ENCODE measurements around the gene MDFIC.
"Not testable (repeated sequence)": the region's sequence is repeated elsewhere in the genome, so short reads cannot be mapped to it uniquely, and the experiment has no call there.

The MDFIC gene

DNA sequence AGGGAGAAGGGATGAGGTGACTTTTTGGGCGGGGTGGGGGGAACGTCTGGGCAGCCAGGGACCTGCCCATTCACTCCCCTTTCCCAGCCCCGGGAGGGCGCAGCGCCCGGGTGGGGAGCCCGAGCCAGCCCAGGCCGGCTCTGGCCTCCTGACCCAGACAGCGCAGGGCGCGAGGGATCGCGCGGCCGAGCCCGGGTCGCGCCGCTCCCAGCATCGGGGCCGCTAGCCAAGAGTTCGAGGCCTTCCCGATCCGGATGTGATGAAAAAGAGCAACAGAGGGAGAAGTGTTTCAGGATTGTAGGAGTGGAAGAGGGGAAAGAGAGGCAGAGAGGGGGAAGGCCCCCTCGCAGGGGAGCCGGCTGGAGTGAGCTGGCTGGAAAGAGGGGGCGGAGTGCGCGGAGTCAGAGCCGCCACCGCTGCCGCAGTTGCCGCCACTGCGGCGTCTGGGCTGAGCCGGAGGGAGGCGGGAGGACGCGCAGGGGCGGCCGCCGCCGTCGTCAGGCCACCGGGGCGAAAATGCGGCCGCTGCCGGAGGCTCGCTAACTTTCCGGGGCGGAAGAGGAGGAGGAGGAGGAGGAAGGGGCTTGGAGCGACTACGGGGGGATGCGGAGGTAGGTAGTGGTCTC is at the start of gene MDFIC:
MDFIC (plus strand) TSS at position 69 of the 626 bp plus-strand sequence. CDS start 940 bp downstream, outside the sequence.
- DNase-seq (peak; percentile 76), ATAC-seq (peak; percentile 73)

DNA sequence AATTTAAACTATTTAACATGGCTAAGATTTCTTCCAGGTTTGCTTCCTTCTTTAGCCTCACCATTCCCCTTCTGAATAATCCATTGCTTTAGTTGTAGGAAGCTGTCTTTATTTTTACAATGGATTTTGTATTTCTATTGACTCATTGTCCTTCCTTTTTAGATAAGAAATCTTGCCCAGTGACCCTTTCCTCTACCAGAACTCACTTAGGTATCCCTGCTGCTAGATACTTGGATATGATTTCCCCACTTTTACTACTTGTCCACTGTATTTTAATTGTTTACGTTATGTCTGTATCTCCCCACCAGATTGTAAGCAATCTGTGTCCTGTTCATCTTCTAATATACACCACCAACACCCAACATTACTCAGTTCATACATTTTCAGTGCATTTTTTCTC is 47.7 kb upstream of the MDFIC start:
- no peak for DNase-seq
- ATAC-seq, result no peak

- no peak for DNase-seq
- ATAC-seq, result no peak
Observed at GRCh38 chr7:114875186-114875585, 46.7 kb upstream of the MDFIC start.

DNA sequence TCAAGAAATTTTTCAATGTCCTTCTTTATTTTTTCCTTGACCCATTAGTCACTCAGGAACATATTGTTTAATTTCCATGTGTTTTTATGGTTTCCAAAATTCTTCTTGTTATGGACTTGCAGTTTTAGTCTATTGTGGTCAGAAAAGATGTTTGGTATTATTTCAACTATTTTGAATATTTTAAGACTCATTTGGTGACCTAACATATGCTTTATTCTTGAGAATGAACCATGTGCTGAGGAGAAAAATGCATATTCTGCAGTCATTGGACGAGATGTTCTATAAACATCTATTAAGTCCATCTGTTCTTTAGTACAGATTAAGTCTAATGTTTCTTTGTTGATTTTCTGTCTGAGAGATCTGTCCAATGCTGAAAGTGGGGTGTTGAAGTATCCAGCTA is 42.3 kb upstream of the MDFIC start:
- DNase-seq (no peak), ATAC-seq (no peak)

GRCh38 chr7:114885836-114886235 is 36.1 kb upstream of the MDFIC start:
- ATAC-seq (no peak), DNase-seq (no peak)

- DNase-seq, result no peak
Observed at GRCh38 chr7:114886241-114886640, 35.7 kb upstream of the MDFIC start.

DNA sequence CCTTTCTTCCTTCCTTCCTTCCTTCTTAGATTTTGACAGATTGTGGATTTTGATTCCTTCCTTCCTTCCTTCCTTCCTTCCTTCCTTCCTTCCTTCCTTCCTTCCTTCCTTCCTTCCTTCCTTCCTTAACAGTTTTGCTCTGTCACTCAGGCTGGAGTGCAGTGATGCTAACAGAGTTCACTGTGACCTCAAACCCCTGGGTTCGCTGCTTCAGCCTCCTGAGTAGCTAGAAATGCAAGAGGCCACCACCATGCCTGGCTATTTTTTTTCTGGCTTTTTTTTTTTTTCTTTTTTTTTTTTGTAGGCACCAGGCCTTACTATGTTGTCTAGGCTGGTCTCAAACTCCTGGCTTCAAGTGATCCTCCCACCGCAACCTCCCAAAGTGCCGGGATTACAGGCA is 32.8 kb upstream of the MDFIC start:
- ATAC-seq, DNase-seq: not testable (repeated sequence)

More at GRCh38 chr7:114886241-114886640, 35.7 kb upstream of the MDFIC start:
- ATAC-seq, result no peak

- peak; percentile 99 for ATAC-seq
- no peak for DNase-seq
Observed at GRCh38 chr7:114889646-114890285, 32.1 kb upstream of the MDFIC start.

GRCh38 chr7:114890561-114890960 is 31.3 kb upstream of the MDFIC start:
- DNase-seq (no peak), ATAC-seq (no peak)

DNA sequence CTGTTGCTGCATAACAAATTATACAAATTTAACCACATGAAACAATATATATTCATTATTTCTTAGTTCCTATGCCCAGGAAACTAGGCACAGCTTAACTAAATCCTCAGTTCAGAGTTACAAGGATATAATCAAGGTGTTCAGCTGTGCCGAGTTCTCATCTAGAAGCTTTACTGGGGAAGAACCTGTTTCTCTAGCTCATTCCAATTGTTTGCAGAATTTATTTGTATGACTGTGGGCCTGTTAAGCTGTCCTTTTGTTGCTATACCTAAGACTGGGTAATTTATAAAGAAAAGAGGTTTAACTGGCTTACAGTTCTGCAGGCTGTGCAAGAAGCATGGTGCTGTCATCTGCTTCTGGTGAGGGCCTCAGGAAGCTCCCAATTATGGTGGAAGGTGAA is 21.8 kb upstream of the MDFIC start:
- DNase-seq (no peak), ATAC-seq (no peak)

GRCh38 chr7:114901771-114902170 is 20.1 kb upstream of the MDFIC start:
- DNase-seq, result no peak
- ATAC-seq, result no peak

DNA sequence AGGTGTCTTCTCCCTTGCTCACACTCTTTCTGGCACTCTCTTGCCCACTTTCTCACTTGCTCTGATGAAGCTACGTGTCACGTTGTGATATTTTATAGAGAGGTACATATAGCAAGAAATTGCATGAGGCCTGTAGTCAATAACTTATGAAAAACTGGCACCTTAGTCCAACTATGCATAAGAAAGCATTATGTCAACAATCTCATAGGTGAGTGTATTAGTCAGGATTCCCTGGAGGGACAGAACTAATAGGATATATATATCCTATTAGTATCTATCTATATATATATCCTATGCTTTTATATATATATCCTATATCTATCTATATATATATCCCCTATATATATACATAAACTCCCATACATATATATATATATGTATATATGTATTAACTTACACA is 18.8 kb upstream of the MDFIC start:
- ATAC-seq (no peak), DNase-seq (no peak)

DNA sequence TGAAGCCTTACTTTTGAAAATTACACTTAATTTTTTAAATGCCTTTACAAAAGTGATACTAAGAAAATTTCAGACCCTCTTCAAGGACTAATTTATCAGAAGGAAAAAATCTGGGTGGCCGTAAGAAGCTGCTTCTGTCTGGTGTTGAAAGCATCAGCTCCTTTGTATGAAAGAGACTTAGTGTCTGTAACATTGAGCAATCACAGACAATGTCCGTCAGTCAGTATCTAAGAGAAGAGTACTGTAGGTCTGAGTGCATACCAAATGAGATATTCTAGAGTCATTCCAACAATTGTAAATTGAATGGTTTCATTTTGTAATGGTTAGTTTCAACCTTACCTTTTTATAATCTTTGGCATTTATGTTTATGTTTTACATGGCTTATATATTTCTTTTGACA is 11.1 kb upstream of the MDFIC start:
- no peak for ATAC-seq
- no peak for DNase-seq

- no peak for ATAC-seq
- DNase-seq, result no peak
Observed at GRCh38 chr7:114911411-114911810, 10.5 kb upstream of the MDFIC start.

- peak; percentile 33 for DNase-seq
Observed at GRCh38 chr7:114916261-114916892, 5.5 kb upstream of the MDFIC start.

DNA sequence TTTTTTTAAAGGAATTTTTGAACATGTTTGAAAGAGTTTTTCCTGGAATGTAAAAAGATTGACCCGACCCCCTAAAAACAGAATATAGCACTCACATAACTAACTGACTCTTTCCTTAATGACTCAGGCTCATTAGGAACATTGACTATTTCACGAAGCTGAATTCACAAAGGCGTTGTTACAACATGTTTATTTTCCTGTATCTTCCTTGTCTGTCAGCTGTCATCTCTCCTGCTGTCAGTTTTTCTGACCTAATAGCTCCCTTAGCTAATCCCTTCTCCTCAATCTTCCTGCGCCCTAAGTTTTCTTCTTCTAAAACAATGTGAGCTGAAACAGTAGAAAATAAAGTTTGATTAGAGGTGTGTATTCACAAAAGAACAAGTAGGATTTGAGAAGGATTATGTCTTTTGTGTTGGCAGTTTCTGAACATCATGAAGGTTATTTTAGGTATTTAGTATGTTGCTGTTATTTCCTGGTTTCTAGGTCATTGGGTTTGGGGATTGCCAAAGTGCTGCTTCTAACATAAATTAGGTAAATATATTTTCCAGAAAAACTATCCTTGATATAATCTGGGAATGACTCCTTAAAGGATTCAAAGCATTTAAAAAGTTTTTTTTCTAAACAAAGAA is 4.6 kb upstream of the MDFIC start:
- DNase-seq (no peak), ATAC-seq (no peak)

More at GRCh38 chr7:114916261-114916892, 5.5 kb upstream of the MDFIC start:
- ATAC-seq, result peak; percentile 82

DNA sequence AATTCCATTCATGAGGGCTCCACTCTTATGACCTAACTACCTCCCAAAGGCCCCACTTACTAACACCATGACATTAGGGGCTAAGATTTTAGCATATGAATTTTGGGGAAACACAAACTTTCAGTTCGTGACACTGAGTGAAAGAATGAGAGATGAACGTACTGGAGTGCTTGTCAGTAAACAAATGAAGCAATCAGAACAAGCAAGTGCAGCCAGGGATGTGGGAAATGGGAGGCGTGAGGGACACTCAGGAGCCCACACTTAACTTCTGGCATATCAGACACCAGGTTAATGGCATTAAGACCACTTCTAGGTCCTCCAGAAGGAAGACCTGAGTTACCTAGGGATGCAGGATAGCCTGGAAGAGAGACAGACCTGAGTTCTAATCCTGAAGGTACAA is 2.3 kb upstream of the MDFIC start:
- no peak for ATAC-seq
- no peak for DNase-seq

- peak; percentile 7 for ATAC-seq
- peak; percentile 32 for DNase-seq
Observed at GRCh38 chr7:114921631-114922025, 266 bp upstream of the MDFIC start.

- DNase-seq (peak; percentile 51), ATAC-seq (peak; percentile 32)
Observed at GRCh38 chr7:114922652-114923402, 933 bp downstream of the MDFIC start.

GRCh38 chr7:114923403-114923713 is 1.5 kb downstream of the MDFIC start:
- no peak for DNase-seq
- ATAC-seq, result no peak

DNA sequence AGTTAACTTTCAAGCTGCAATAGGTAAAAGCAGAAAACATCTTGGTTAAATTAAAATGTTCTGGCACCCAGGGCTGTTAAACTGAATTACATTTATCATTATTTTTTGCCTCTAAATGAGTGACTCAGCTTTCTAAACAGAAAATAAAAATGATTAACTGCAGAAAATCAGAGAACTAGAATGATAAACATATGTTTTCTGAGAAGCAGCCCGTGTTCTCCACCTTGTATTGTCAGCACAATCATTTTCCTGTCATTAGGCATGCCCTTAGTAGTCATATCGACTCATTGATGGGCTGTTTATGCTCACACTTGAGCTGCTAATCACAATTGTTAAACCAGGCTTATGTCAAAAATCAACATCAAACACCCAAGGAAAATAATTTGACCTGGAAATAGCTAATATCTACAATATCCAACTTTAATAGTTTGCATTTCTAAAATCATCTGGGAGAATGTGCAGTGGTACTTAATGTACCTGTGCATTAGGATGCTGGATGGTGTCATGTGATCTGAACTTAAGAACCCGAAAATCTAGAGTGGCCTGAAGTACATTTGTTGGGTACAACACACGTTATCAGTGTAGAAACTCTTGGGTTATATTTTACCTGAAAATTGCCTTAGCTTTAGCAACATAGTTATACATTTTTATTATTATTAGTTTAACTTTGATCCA is 2.3 kb downstream of the MDFIC start:
- DNase-seq (no peak), ATAC-seq (no peak)

DNA sequence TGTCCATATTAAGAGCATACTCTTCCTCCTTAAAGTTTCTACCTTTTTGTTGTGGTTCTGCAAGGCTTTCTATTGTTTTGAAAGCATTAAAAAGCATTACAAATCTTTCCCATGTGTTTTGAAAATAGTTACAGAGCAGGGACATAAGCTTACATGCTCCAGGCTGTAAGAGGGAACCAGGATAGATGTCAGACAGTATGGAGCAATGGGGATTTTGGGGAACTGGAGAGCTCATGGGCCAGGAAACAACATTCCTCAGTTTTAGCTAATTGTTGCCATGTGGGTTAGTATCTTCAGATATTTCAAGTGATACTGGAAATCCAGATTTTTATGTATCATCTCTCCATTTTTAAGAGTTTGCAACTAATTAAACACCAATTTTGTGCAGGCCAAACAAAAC is 3.5 kb downstream of the MDFIC start:
- ATAC-seq, result no peak
- no peak for DNase-seq
